ENCODE data around the gene PGA3. TPM values are rescaled to one million over a fixed set of nuclear protein-coding genes. Genes with fewer than 3 reads are reported as not detected.
"Not testable (repeated sequence)": the region's sequence is repeated elsewhere in the genome, so short reads cannot be mapped to it uniquely, and the experiment has no call there.

PGA3 gene
- total and polyA plus RNA-seq, 9 donors: 0.21 to 1.3 (median 0.87) TPM; not detected in 1

GRCh38 chr11:61187505-61188130 is 15.7 kb upstream of the PGA3 start:
- peak; percentile 83 for DNase-seq
- no peaks in the 10 kb centered on the region for H3K4me1 ChIP-seq (ENCODE audit: control insufficient read depth, insufficient read depth, low read length)
- H3K4me3 ChIP-seq (ENCODE audit: low read length): no peak overlapping the region
- no peaks in the 10 kb centered on the region for H3K36me3 ChIP-seq (ENCODE audit: control insufficient read depth, insufficient read depth, low read length)
- no peaks in the 10 kb centered on the region for H3K9me3 ChIP-seq (replicated peaks; ENCODE audit: control insufficient read depth, low read depth, low read length)
- no CpG with 5 or more reads among the region's 11 CpGs for whole genome bisulfite sequencing (ENCODE audit: insufficient coverage)
- H3K27ac ChIP-seq (ENCODE audit: low read length): no peak overlapping the region
- H3K27me3 ChIP-seq (ENCODE audit: control insufficient read depth, insufficient read depth, low read length): peaks cover 2% of the 10 kb centered on the region

DNA sequence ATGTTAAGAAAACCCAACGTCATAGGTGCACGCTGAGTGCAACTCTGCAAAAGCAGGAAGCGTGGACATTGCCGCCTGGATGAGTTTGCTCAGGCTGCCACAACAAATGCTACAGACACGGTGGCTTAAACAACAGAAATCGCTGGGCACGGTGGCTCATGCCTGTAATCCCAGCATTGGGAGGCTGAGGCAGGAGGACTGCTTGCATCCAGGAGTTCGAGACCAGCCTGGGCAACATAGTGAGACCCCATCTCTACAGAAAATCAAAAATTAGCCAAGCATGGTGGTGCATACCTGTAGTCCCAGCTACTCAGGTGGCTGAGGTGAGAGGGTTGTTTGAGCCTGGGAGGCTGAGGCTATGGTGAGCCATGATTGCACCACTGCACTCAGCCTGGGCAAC is 13.4 kb upstream of the PGA3 start:
- WGBS (ENCODE audit: insufficient coverage): 87% methylated on average over 8 of the region's 8 CpGs
- H3K4me3 ChIP-seq (ENCODE audit: low read length): no peak overlapping the region
- no peaks in the 10 kb centered on the region for H3K36me3 ChIP-seq (ENCODE audit: control insufficient read depth, insufficient read depth, low read length)
- no peaks in the 10 kb centered on the region for H3K9me3 ChIP-seq (replicated peaks; ENCODE audit: control insufficient read depth, low read depth, low read length)
- H3K27ac ChIP-seq (ENCODE audit: low read length): no peak overlapping the region
- H3K27me3 ChIP-seq (ENCODE audit: control insufficient read depth, insufficient read depth, low read length): peaks cover 3% of the 10 kb centered on the region
- H3K4me1 ChIP-seq (ENCODE audit: control insufficient read depth, insufficient read depth, low read length): no peaks in the 10 kb centered on the region
- DNase-seq: no peak

DNA sequence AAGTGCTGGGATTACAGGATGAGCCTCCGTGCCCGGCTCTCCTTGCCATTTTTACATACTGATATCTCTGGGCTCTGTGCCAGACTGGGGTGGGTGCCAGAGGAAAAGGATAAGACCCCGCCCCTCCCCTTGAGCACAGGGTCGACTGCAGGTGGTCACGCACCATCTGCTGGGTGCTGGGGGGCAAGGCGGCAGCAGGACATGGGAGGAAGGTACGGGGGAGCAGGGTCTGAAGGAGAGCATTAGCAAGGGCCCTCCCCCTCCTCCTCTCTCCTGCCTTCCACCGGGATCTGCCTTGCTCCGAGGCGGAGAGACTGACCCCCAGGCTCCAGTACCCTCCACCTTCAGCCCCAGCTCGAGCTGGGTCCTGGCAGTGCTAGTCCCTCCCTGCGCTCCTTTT is 9.7 kb upstream of the PGA3 start:
- no peak overlapping the region for H3K4me3 ChIP-seq (ENCODE audit: low read length)
- no peak overlapping the region for H3K27ac ChIP-seq (ENCODE audit: low read length)
- WGBS (ENCODE audit: insufficient coverage): 21% methylated on average over 5 of the region's 12 CpGs
- no peak for DNase-seq
- H3K9me3 ChIP-seq (replicated peaks; ENCODE audit: control insufficient read depth, low read depth, low read length): no peaks in the 10 kb centered on the region
- no peaks in the 10 kb centered on the region for H3K4me1 ChIP-seq (ENCODE audit: control insufficient read depth, insufficient read depth, low read length)
- H3K36me3 ChIP-seq (ENCODE audit: control insufficient read depth, insufficient read depth, low read length): no peaks in the 10 kb centered on the region
- H3K27me3 ChIP-seq (ENCODE audit: control insufficient read depth, insufficient read depth, low read length): peaks cover 5% of the 10 kb centered on the region

DNA sequence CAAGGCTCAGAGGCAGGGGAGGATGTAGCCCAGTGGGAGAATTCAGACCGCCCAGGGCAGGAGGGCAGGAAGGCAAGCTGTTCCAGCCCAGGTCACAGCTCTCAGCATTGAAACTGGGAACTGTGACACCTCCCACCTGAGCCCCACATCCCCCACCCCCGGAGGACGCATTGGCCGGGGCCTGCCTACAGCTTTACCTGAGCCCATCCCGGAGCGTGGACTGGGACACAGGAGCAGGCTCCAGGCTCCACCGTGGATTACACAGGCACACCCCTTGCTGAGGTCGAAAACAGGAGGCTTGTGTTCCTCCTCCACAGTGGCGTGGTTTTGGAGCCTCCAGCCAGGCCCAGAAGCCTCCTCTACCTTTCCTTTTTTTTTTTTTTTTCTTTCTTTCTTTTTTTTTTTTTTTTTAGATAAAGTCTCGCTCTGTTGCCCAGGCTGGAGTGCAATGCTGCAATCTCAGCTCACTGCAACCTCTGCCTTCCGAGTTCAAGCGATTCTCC is 9.1 kb upstream of the PGA3 start:
- peaks cover 2% of the 10 kb centered on the region for H3K9me3 ChIP-seq (replicated peaks; ENCODE audit: control insufficient read depth, low read depth, low read length)
- no peak overlapping the region for H3K27ac ChIP-seq (ENCODE audit: low read length)
- DNase-seq: no peak
- no peaks in the 10 kb centered on the region for H3K36me3 ChIP-seq (ENCODE audit: control insufficient read depth, insufficient read depth, low read length)
- no peaks in the 10 kb centered on the region for H3K4me1 ChIP-seq (ENCODE audit: control insufficient read depth, insufficient read depth, low read length)
- H3K4me3 ChIP-seq (ENCODE audit: low read length): no peak overlapping the region
- peaks cover 6% of the 10 kb centered on the region for H3K27me3 ChIP-seq (ENCODE audit: control insufficient read depth, insufficient read depth, low read length)
- 46% methylated on average over 7 of the region's 12 CpGs for WGBS (ENCODE audit: insufficient coverage)

DNA sequence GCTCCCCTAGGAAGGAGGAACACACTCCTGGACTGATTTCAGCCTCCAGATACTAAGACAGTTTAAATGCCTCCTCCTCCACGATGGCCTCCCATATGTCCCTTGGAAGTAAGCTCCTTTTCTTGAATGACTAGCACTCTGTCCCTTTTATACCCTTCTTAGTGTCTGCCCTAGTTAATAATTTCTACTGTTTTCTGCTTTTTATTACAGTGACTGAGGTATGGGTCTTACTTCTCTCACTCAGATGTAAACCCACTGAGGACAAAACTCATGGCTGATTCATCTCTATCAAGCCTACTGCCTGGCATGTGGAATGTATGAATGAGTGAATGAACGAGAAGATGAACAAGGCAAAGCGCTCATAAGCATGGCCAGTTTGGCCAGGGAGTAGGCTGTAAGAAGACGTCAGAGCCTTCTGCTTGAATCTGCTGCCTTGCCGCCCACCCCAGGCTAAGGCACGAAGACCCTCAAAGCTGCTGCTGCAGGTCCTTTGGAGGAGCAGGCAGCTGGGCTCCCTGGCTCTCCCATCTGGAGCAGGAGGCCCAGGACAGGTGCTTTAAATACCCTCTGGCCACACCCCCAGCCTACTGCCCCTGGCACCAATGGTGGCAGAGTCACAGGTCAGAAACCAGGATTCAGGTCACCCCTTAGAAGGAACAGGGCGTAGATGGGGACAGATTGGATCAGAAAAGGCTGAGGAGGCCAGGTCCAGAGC is 8.2 kb upstream of the PGA3 start:
- Histone ChIP-seq H3K9me3 (replicated peaks; ENCODE audit: control insufficient read depth, low read depth, low read length) (peaks cover 2% of the 10 kb centered on the region), H3K4me3 (ENCODE audit: low read length) (no peak overlapping the region), H3K27ac (ENCODE audit: low read length) (no peak overlapping the region), H3K27me3 (ENCODE audit: control insufficient read depth, insufficient read depth, low read length) (peaks cover 7% of the 10 kb centered on the region), H3K4me1 (ENCODE audit: control insufficient read depth, insufficient read depth, low read length) (no peaks in the 10 kb centered on the region), H3K36me3 (ENCODE audit: control insufficient read depth, insufficient read depth, low read length) (no peaks in the 10 kb centered on the region)
- 74% methylated on average over 6 of the region's 7 CpGs for WGBS (ENCODE audit: insufficient coverage)
- no peak for DNase-seq

GRCh38 chr11:61195719-61196118 is 7.6 kb upstream of the PGA3 start:
- Histone ChIP-seq H3K36me3 (ENCODE audit: control insufficient read depth, insufficient read depth, low read length) (no peaks in the 10 kb centered on the region), H3K27ac (ENCODE audit: low read length) (no peak overlapping the region), H3K9me3 (replicated peaks; ENCODE audit: control insufficient read depth, low read depth, low read length) (peaks cover 2% of the 10 kb centered on the region), H3K4me3 (ENCODE audit: low read length) (no peak overlapping the region), H3K4me1 (ENCODE audit: control insufficient read depth, insufficient read depth, low read length) (no peaks in the 10 kb centered on the region), H3K27me3 (ENCODE audit: control insufficient read depth, insufficient read depth, low read length) (peaks cover 7% of the 10 kb centered on the region)
- DNase-seq: no peak
- WGBS (ENCODE audit: insufficient coverage): 71% methylated on average over 1 of the region's 7 CpGs

DNA sequence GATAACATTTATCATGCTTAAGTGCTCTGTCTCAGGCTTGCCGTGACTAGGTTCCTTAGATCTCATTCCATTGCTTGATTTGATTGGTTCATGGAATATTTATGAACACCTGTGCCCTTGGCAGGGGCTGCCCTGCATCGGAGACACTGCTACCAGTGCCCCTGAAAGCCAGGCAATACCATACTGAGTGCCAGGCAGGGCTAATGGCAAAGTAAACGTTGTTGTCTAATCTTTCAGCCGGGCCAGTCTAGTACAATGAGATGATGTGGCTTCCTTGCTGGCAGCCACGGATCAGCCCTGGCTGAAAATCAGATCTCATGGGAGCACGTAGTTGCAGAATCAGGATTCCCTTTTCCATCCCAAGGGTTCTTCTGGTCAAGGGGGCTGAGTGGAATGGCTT is 5.0 kb upstream of the PGA3 start:
- no peak overlapping the region for H3K4me3 ChIP-seq (ENCODE audit: low read length)
- no peak overlapping the region for H3K27ac ChIP-seq (ENCODE audit: low read length)
- WGBS (ENCODE audit: insufficient coverage): 74% methylated on average over 5 of the region's 6 CpGs
- peaks cover 2% of the 10 kb centered on the region for H3K9me3 ChIP-seq (replicated peaks; ENCODE audit: control insufficient read depth, low read depth, low read length)
- no peak for DNase-seq
- H3K36me3 ChIP-seq (ENCODE audit: control insufficient read depth, insufficient read depth, low read length): no peaks in the 10 kb centered on the region
- H3K27me3 ChIP-seq (ENCODE audit: control insufficient read depth, insufficient read depth, low read length): peaks cover 7% of the 10 kb centered on the region
- H3K4me1 ChIP-seq (ENCODE audit: control insufficient read depth, insufficient read depth, low read length): no peaks in the 10 kb centered on the region

GRCh38 chr11:61198948-61199523 is 4.3 kb upstream of the PGA3 start:
- DNase-seq: no peak
- Histone ChIP-seq H3K4me3 (ENCODE audit: low read length) (no peak overlapping the region), H3K36me3 (ENCODE audit: control insufficient read depth, insufficient read depth, low read length) (no peaks in the 10 kb centered on the region), H3K9me3 (replicated peaks; ENCODE audit: control insufficient read depth, low read depth, low read length) (peaks cover 2% of the 10 kb centered on the region), H3K27ac (ENCODE audit: low read length) (no peak overlapping the region), H3K27me3 (ENCODE audit: control insufficient read depth, insufficient read depth, low read length) (peaks cover 4% of the 10 kb centered on the region), H3K4me1 (ENCODE audit: control insufficient read depth, insufficient read depth, low read length) (no peaks in the 10 kb centered on the region)
- 79% methylated on average over 2 of the region's 4 CpGs for WGBS (ENCODE audit: insufficient coverage)

DNA sequence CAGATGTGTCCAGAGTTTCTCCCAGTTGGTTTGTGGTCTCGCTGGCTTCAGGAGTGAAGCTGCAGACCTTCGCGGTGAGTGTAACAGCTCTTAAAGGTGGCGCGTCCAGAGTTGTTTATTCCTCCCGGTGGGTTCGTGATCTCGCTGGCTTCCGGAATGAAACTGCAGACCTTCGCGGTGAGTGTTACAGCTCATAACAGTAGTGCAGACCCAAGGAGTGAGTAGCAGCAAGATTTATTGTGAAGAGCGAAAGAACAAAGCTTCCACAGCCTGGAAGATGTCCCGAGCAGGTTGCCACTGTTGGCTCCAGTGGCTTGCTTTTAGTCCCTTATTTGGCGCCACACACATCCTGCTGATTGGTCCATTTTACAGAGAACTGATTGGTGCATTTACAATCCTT is 1.8 kb upstream of the PGA3 start:
- H3K4me3 ChIP-seq (ENCODE audit: low read length): no peak overlapping the region
- H3K27ac ChIP-seq (ENCODE audit: low read length): no peak overlapping the region
- peaks cover 2% of the 10 kb centered on the region for H3K27me3 ChIP-seq (ENCODE audit: control insufficient read depth, insufficient read depth, low read length)
- DNase-seq: no peak
- H3K4me1 ChIP-seq (ENCODE audit: control insufficient read depth, insufficient read depth, low read length): no peaks in the 10 kb centered on the region
- peaks cover 2% of the 10 kb centered on the region for H3K9me3 ChIP-seq (replicated peaks; ENCODE audit: control insufficient read depth, low read depth, low read length)
- WGBS (ENCODE audit: insufficient coverage): 72% methylated on average over 13 of the region's 14 CpGs
- H3K36me3 ChIP-seq (ENCODE audit: control insufficient read depth, insufficient read depth, low read length): no peaks in the 10 kb centered on the region

GRCh38 chr11:61203873-61204272 is 558 bp downstream of the PGA3 start:
- no CpG with 5 or more reads among the region's 5 CpGs for WGBS (ENCODE audit: insufficient coverage)

More at GRCh38 chr11:61203873-61204272, 558 bp downstream of the PGA3 start:
- H3K4me1 ChIP-seq (ENCODE audit: control insufficient read depth, insufficient read depth, low read length); H3K9me3 ChIP-seq (replicated peaks; ENCODE audit: control insufficient read depth, low read depth, low read length); H3K36me3 ChIP-seq (ENCODE audit: control insufficient read depth, insufficient read depth, low read length); H3K4me3 ChIP-seq (ENCODE audit: low read length); H3K27me3 ChIP-seq (ENCODE audit: control insufficient read depth, insufficient read depth, low read length); H3K27ac ChIP-seq (ENCODE audit: low read length); DNase-seq: not testable (repeated sequence)
